Medulla oblongata (tissue), 1 donor: Measurements from ENCODE around the gene CCDC117.

Experiments
- DNase-seq: peaks from one replicate; pipeline ENCODE4 v3.0.0-alpha.2; 2015; ENCODE audit errors: extremely low spot score

The CCDC117 gene

DNA sequence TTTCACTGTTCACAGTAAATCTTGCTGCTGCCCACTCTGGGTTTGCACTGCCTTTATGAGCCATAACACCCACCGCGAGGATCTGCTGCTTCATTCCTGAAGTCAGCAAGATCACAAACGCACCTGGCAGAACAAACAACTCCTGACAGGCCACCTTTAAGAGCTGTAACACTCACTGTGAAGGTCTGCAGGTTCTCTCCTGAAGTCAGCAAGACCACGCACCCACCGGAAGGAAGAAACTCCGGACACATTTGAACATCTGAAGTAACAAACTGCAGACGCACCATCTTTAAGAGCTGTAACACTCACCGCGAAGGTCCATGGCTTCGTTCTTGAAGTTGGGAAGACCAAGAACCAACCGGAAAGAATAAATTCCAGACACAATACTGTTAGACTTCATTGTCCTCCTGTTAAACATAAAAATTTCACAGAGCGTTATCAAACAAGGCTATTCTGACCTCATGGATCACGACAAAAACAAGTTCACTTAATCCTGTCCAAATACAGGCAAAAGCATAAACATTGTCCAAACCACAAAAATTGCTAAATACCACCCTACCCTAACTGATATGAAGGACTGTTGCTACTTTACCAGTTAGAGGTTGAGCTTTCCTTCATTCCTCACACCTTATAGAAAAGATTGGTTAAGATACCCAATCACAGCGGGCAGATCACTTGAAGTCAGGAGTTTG is 3.0 kb upstream of the CCDC117 start:
- DNase-seq = no peak

DNA sequence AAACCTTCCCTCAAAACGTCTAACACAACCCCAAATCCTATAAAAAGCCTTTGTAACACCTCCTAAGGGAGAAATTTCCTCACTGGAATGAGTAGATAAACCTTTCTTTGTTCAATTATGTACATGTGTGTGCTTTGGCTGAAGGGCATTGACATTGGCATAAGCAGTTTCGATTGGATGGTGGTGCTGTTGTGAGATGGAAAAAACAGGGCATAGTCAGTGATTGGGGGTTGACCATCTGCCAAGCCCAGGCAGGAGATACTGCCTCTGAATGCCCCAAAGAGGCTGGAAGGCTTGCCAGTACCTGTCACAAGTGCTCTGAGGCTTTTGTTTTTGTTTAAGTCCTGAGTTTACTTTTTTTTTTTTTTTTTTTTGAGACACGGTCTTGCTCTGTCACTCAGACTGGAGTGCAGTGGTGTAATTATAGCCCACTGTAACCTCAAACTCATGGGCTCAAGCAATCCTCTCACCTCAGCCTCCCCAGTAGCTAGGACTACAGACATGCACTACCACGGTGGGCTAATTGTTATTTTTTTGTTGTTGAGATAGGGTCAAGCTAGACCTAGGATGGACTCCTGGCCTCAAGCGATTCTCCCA is 1.2 kb upstream of the CCDC117 start:
- no peak for DNase-seq

DNA sequence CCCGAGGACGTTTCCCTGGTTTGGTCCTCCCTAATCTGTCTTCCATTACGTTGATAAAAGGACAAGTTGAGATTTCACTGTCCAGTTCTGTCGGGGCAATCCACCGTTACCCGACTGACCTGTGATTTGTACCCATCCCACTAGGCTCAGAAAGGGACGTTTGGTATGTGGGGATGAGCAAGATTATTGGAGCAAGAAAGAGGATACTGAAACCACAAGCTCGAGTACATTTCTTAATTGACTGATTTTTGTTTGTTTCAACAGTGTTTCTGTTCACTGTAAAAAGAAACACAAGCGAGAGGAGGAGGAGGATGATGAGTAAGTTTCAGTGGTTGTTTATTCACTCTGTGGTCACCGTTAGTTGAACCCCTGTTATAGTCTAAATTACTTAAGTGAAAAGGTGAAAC is 969 bp downstream of the CCDC117 start:
- DNase-seq = no peak

DNA sequence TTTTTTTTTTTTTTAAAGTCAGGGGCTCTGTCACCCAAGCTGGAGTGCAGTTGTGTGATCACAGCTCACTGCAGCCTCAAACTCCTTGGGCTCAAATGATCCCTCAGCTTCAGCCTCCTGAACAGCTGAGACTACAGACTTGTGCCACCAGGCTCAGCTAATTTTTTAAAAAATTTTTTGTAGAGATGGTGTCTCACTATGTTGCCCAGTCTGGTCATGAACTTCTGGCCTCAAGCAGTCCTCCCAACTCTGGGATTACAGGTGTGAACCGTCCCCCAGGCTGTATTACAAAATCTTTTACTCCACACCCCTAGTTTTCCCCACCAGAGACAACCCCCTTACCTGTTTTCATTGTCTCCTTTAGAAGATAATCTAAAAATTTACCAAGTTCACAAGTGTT is 1.9 kb downstream of the CCDC117 start:
- no peak for DNase-seq

DNA sequence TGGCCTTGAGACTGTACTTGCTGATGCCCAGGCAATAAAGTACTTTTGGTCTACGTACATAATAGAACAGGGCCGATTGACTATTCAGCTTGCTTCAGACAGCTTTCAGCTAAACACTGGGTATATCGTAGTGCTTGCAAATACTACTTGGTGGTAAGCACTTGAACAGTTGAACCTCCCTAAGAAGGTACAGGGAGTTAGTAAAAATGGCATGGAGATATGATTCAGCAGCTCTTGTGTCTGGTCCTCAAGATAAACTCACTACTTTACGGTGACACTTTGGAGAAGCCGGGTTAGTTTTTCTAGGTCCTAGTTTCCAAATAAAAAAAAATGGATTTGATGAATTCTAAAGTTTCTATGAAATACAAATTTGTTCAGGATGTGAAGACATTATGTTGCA is 7.3 kb downstream of the CCDC117 start:
- no peak for DNase-seq

DNA sequence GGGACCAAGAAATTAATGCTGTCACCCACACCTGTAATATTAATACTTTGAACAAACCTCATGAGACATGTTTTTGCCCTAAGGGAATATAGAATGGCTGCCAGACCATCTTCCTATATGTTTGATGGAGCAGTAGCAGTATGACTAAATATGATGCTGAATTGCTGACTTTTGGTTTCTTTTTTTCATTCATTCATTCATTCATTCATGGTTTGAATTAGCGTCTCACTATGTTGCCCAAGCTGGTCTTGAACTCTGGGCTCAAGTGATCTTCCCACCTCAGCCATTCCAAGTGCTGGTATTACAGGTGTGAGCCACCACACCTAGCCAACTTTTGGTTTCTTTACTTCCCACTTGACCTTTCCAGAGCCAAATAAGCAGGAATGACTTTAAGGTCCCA is 7.8 kb downstream of the CCDC117 start:
- no peak for DNase-seq

DNA sequence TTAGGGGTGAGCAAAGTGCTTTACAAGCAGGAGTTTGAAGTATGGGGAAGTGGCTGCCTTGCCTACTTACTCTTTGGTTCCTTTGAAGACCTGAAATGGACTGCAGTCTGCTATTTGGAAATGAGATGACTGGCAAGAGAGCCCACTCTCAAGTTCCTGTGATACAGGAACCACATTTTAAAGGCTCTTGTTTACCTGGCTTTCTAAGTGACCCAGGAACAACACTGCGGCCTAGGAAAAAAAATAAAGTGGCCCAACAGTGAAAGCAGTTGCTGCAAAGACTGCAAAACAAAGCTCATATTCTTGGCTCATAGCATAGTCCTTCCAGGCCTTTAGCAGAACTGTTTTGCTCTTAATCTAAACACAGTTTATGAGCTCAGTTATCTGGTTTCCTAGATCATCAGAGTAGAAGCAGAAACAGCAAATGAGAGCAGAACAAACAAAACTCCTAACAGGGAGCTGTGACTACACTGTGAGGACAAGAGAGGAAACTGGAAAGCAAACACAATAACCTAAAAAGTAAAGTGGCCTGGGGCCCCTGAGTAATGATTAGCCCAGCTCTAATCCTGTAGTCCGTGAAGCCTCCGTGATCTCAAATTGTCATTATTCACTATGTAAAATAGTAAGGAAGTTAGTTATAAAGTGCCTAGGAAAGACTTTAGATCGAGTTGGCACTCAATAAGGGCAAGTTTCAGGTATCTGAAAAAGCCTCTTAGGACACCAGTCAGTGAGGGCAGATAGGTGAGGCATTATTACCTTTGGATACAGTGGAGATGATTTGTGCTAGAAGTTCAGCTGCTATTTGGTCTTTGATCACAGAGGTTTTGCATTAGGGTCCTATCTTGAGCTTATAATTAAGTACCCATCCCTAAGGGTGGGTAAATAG is 11.5 kb downstream of the CCDC117 start:
- no peak for DNase-seq

DNA sequence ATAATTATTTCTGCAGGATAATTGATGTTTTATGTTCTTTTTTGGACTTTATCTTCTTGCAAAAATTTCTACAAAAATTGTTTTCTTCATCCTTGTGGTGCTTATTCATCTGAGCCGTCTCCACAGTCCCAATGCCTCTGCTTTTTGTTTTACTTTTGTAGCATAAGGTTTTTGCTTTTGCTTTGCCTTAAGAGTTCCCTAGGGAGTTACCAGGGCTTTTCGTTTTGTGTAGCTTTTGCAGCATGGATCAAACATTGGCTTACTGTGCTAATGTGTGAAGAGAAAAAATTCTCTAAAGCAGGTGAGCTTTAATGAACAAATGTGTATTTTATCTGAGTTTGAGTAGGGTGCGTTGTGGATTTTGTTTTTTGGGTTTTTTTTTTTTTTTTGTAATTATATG is 16.1 kb downstream of the CCDC117 start:
- no peak for DNase-seq

DNA sequence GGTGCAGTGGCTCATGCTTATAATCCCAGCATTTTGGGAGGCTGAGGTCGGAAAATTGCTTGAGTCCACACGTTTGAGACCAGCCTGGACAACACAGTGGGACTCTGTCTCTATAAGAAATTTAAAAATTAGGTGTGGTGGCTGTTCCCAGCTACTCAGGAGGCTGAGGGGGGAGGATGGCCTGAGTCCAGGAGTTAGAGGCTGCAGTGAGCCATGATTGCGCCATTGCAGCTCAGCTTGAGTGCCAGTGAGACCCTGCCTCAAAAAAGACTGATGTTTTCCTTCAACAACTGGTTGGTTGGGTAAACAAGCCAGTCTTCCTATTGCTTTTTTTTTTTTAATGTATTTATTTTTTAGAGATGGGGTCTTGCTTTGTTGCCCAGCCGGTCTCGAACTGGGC is 18.6 kb downstream of the CCDC117 start:
- no peak for DNase-seq

DNA sequence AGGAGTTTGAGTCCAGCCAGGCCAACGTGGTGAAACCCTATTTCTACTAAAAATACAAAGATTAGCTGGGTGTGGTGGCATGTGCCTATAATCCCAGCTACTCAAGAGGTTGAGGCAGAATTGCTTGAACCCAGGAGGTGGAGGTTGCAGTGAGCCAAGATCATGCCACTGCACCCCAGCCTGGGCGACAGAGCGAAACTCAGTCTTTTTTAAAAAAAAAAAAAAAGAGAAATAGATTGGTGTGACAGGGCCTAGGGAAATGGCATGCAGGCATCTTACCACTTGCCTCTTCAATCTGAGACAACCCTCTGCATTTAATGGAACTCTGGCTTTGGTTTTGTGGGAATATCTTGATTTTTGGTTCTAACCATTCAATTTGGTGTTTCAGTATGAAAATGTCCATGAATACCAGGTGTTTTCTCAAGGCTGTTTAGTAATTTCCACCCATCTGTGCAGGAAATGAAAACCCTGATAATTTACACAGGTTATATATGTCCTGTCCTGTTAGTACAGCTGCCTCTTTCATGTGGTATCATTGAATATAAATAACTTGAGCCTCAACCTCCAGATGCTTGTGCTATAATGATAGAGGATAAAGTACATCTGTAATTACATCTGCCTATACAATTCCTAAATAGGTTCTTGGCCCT is 19.5 kb downstream of the CCDC117 start:
- no peak for DNase-seq

DNA sequence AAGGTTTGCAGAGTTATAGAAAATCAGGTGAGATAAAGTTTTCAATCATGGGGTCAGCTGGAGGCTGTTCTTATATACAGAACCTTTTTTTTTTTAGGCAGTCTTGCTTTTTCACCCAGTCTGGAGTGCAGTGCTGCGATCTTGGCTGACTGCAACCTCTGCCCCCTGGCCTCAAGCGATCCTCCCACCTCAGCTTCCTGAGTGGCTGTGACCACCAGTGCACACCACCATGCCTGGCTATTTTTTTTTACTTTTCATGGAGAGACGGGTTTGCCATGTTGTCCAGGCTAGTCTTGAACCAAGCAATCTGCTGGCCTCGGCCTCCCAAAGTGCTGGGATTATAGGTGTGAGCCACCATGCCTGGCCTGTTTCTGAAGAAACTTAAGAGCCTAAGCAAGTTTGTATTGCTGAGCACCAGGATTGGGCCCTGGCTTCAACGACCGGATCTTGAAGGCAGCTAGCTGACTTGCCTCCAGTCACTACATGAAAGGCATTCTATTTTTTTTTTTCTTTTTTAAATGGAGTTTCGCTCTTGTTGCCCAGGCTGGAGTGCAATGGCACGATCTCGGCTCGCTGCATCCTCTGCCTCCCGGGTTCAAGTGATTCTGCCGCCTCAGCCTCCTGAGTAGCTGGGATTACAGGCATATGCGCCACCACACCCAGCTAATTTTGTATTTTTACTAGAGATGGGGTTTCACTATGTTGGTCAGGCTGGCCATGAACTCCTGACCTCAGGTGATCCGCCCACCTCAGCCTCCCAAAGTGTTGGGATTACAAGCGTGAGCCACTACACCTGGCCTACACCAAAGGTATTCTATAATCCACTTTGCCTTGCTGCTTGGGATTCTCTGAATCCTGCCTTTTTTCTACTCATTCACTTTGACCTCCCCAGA is 20.2 kb downstream of the CCDC117 start:
- DNase-seq = no peak

DNA sequence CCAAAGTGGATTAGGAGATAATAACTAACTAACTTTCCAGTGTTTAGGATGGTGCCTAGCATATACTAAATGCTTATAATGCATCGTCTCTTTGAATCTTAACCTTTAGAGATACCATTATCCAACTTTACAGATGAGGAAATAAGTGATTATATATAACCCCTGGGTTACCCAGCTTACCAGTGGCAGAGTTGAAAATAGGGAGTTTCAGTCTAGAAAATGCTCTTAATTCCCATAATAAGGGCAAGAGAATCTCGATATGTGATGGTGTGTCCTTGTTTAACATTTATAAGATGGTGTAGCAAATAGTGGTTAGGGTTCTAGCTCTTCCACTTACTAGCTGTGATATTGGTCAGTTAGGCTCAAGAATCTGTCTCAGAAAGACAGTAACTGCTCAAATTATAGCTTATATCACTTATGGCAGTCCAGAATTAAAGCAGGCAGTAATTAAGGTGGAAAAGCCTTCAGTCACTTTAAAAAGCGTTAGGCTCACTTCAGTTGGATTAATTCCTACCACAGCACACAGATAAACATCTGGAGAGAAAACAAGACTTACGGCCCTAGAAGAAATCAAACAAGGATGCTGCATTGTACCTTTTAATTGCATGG is 21.6 kb downstream of the CCDC117 start:
- DNase-seq = no peak

DNA sequence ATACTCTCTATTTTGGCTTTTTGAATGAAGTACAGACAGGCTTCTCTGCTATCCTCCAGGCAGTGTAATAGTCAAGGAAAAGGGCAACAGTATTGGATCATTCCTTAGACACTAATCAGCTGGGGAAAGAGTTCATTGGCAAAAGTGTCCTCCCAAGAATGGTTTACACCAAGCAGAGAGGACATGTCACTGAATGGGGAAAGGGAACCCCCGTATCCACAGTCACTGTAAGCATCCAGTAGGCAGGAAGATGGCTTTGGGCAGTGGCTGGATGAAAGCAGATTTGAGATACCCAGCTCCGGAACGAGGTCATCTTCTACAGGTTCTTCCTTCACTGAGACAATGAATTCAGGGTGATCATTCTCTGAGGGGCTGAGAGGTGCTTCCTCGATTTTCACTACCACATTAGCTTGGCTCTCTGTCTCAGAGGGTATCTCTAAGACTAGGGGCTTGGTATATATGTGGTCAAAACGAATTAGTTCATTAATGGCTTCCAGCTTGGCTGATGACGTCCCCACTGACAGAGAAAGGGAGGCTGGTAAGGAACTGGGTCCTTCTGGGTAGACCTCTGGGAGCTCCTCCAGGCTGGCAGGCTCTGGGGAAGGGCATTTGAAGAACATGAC is 22.7 kb downstream of the CCDC117 start:
- no peak for DNase-seq

DNA sequence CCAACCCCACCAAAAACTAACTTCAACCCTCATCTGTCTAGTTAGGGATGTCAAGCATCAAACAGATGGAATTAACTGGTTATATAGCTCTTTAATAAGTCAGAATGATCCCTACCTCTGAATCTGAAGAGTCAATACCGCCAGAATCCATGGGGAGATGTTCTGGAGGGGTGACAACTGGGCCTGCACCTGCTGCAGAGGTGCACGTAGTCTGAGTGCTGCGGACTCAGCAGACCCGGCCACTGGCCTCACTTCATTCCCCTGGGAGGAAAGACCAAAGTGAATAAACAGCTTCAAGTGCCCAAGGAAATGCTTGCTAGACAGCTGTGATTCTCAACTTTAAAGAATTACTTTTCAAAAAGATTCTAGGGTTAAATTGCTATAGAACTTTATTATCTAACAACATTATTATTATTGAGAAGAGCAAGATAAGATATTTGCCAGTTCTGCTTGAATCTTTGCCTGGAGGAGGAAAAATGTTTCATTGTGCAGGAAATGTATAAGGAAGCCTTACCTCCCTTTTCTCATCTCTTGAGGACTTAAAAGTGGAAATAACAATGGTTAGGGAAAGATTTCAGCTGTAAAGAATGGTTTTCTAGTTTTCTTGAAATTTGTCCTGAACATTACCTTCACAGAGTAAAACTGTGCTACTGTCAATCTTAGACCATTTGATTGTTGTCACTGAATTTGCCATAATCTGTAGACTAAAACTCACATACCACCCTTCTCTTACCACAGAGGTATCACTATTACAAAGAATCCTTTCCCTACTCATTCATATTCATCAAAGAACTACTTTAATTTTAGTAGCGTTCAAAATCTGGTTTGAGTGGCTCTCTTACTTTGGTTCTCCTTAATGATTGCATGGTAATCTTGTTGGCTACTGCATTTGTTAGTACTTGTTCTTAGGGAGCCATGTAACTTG is 23.7 kb downstream of the CCDC117 start:
- no peak for DNase-seq

DNA sequence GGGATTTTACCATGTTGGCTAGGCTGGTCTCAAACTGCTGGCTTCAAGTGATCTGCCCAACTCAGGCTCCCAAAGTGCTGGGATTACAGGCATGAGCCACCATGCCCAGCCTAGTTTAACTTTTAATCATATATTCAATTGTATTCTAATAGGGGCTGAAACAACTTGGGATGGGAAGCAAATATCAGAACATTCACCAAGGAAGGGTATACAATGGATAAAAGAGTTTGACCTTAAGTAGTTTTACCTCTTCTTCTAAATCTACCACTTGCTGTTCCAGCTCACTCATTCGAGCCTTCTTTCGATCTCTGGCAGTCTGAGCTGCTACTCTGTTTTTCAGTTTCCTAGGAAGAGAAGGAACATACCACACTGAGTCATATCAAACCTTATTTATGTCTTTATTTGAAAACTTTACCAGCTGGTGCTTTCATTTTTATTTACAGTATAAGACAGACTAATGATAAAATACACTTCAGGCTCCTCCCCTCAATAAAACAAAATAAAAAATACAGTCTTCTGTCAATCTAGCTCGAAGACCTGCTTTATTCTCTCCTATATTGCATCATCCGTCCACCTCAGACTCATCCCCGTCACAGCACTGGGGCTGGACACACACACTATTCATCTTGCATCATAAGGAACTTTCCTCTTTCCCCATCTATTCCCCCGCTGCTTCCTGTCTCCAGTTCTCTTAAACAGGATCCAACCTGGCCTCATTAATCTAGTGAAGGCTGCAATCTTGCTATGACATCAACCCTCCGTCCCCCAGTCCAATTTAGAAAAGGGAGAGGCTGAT is 26.5 kb downstream of the CCDC117 start:
- DNase-seq = peak; percentile 46

DNA sequence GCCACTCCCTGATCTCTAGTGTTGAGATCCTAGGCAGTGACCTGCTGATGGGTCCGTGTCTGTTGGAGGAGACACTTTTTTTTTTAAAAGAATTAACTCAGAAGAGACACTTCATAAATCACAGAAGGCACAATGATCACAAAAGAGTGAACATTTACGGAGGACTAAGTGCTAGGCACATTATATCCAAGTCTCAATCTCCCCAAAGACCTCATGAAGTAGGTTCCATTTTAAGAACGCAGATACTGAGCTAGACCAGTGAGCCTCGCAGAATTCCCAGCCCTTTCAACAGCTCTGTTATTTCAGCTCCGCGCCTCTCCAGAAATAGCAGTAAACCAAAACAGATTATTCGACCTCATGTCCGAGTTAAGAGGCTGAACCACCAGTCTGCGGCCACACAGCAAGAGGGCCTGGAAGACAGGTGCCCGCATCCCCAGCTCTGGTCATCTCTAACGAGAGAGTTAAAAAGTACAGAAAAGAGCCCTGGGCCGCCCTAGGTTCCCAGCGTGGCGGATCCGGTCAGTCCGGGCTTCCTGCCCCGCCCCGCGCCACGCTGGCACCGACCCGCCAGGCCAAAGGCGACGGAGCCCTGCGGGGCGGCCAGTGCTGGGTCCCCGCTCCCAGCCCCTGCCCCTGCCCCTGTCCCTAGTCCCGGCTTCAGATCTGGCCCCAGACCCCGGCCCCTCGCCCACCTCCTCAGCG is 27.3 kb downstream of the CCDC117 start:
- DNase-seq = peak; percentile 56

DNA sequence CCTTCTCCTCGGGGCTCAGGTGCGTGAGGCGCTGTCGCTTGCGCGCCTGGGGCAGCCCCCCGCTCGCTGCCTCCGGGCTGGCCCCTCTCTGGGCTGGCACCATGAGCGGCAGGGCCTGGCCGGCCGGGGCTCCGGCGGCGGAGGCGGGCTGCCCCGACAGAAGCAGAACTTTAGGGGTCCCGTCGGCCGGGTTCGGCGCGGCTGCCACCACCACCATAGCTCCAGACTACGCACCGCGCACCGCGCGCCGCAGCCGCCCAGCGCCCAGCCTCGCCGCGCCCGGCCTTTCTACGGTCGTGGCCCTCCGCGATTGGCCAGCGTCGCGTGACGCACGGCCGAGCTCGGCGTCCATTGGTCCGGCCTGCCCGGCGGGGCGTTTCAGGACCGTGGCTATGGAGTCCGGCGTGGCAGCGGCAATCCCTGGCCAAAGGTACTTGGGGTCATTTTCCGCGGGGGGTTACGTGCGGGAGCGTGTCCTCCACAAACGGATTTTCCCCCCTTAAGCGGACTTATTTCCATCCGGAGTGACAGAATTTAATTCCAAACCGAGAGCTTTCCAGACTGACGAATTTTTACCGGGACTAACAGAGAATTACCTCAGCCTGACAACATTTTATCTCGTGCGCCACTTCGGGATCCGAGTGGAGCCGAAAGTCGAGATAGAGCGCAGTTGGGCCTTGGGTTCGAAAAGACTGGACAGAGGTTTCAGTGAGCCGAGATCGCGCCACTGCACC is 28.0 kb downstream of the CCDC117 start, which contains the start of gene XBP1:
XBP1 (minus strand) TSS at position 262 of the 734 bp plus-strand sequence.
- peak; percentile 96 for DNase-seq
